ENCODE results near the gene ADNP2.

ADNP2 gene

GRCh38 chr18:80088823-80089222 is 20.2 kb upstream of the ADNP2 start:
- no peak overlapping the region for H3K4me3 ChIP-seq (ENCODE audit: low read depth, low read length)
- TF ChIP-seq CTCF (IDR thresholded peaks at IDR 0.05; ENCODE audit: low read depth, low read length): no peak

GRCh38 chr18:80095414-80095813 is 13.6 kb upstream of the ADNP2 start:
- no peak overlapping the region for H3K4me3 ChIP-seq (ENCODE audit: low read depth, low read length)
- no peak for TF ChIP-seq CTCF (IDR thresholded peaks at IDR 0.05; ENCODE audit: low read depth, low read length)

GRCh38 chr18:80096032-80096565 is 13.0 kb upstream of the ADNP2 start:
- no peak for TF ChIP-seq CTCF (IDR thresholded peaks at IDR 0.05; ENCODE audit: low read depth, low read length)
- H3K4me3 ChIP-seq (ENCODE audit: low read depth, low read length): no peak overlapping the region

- no peak overlapping the region for H3K4me3 ChIP-seq (ENCODE audit: low read depth, low read length)
- TF ChIP-seq CTCF (IDR thresholded peaks at IDR 0.05; ENCODE audit: low read depth, low read length): no peak
Observed at GRCh38 chr18:80097201-80097600, 11.9 kb upstream of the ADNP2 start.

- TF ChIP-seq CTCF (IDR thresholded peaks at IDR 0.05; ENCODE audit: low read depth, low read length): no peak
- no peak overlapping the region for H3K4me3 ChIP-seq (ENCODE audit: low read depth, low read length)
Observed at GRCh38 chr18:80103231-80103630, 5.8 kb upstream of the ADNP2 start.

GRCh38 chr18:80104364-80104779 is 4.7 kb upstream of the ADNP2 start:
- no peak for TF ChIP-seq CTCF (IDR thresholded peaks at IDR 0.05; ENCODE audit: low read depth, low read length)
- H3K4me3 ChIP-seq (ENCODE audit: low read depth, low read length): no peak overlapping the region

- TF ChIP-seq CTCF (IDR thresholded peaks at IDR 0.05; ENCODE audit: low read depth, low read length): no peak
Observed at GRCh38 chr18:80105369-80106167, 3.5 kb upstream of the ADNP2 start.

More at GRCh38 chr18:80105369-80106167, 3.5 kb upstream of the ADNP2 start:
- H3K4me3 ChIP-seq (ENCODE audit: low read depth, low read length): no peak overlapping the region

Measured in WI38 (cell line).